BLaER1 treated with 17β-estradiol and CSF1 and Interleukin-3, amounts not matched to agents 10 nM and 100 nM (cell line): Measurements from ENCODE around the gene ZNF778.
"Not testable (repeated sequence)": the region's sequence is repeated elsewhere in the genome, so short reads cannot be mapped to it uniquely, and the experiment has no call there.

Source experiments
- H3K27ac ChIP-seq, 11 experiments: shearing (Covaris generic); formaldehyde crosslinking; 2 replicates each; pipeline ENCODE4 v1.8.1; 2022
- H3K27me3 ChIP-seq, 11 experiments: shearing (Covaris generic); formaldehyde crosslinking; 2 replicates each; pipeline ENCODE4 v1.8.1; 2022
- H3K36me3 ChIP-seq, 11 experiments: shearing (Covaris generic); formaldehyde crosslinking; 2 replicates each; pipeline ENCODE4 v1.8.1; 2022
- H3K4me1 ChIP-seq, 10 experiments: shearing (Covaris generic); formaldehyde crosslinking; 2 replicates each; pipeline ENCODE4 v1.8.1; 2022
- H3K4me2 ChIP-seq, 11 experiments: shearing (Covaris generic); formaldehyde crosslinking; 2 replicates each; pipeline ENCODE4 v1.8.1; 2022
- H3K4me3 ChIP-seq, 10 experiments: shearing (Covaris generic); formaldehyde crosslinking; 2 replicates each; pipeline ENCODE4 v1.8.1; 2022
- H3K9ac ChIP-seq, 11 experiments: shearing (Covaris generic); formaldehyde crosslinking; 2 replicates each; pipeline ENCODE4 v1.8.1; 2022
- H3K9me3 ChIP-seq, 11 experiments: shearing (Covaris generic); formaldehyde crosslinking; replicated peaks in 1 of 11; 2 replicates each; pipeline ENCODE4 v1.8.1; 2022
- H4K20me1 ChIP-seq, 11 experiments: shearing (Covaris generic); formaldehyde crosslinking; 2 replicates each; pipeline ENCODE4 v1.8.1; 2022
- Cebpa-rat ChIP-seq, 11 experiments: shearing (Covaris generic); IDR thresholded peaks; 2 replicates each; pipeline ENCODE4 v1.8.1; 2022

Gene ZNF778

GRCh38 chr16:89253548-89254287, 36.2 kb downstream of the ZNF778 start:
- peaks cover 0 to 16% (median 0%) of the 10 kb centered on the region in 11 experiments; a peak in 6 of 22 replicates for H4K20me1 ChIP-seq
- peak overlapping the region in 5 of 11 experiments; percentile 72 to 81 (median 76); a peak in 9 of 22 replicates for H3K27ac ChIP-seq
- peaks cover 23 to 34% (median 28%) of the 10 kb centered on the region in 11 experiments for H3K27me3 ChIP-seq
- no peak overlapping the region for H3K4me3 ChIP-seq
- peaks cover 20 to 43% (median 28%) of the 10 kb centered on the region in 11 experiments for H3K9me3 ChIP-seq
- H3K4me2 ChIP-seq: peak overlapping the region; percentile 36 to 90 (median 75); a peak in 21 of 22 replicates
- no peak for TF ChIP-seq Cebpa-rat (IDR thresholded peaks at IDR 0.05)
- peaks cover 0 to 7% (median 0%) of the 10 kb centered on the region in 11 experiments; a peak in 2 of 22 replicates for H3K36me3 ChIP-seq
- H3K9ac ChIP-seq: no peak overlapping the region
- peaks cover 37 to 47% (median 43%) of the 10 kb centered on the region in 10 experiments for H3K4me1 ChIP-seq

DNA sequence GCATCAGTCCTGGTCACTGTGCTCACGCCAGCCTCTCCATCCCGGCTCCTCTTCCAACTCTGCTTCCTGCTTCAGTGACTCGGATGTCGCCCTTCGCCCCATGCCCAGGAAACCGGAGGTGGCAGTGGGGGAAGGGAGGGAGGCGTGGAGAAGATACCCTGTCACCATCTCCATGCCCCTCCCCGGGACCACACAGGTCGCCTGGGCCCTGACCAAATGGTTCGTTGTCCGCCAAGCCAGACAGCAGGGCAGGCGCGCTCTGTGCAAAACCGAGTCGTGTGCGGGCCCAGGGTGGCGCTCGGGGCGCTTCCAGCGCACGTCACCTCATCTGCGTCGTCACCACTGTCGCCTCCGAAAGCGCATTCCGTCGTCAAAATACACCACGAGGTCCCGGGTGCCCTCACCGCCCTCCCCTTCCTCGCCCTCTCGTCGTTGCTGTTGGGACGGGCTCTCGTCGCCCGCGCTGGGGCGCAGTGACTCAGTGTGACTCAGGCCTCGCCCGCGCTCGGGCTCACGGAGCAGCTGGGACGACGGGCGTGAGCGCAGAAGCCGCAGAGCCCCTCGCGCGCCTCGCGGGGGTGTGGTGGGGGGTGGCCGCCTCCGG, 39.2 kb downstream of the ZNF778 start:
- no peak for TF ChIP-seq Cebpa-rat (IDR thresholded peaks at IDR 0.05)
- peak overlapping the region; percentile 14 to 73 (median 61); a peak in 19 of 22 replicates for H3K9ac ChIP-seq
- peaks cover 33 to 44% (median 39%) of the 10 kb centered on the region in 11 experiments for H3K27me3 ChIP-seq
- H3K4me2 ChIP-seq: peak overlapping the region; percentile 77 to 98 (median 88)
- H3K27ac ChIP-seq: peak overlapping the region in 5 of 11 experiments; percentile 38 to 55 (median 45); a peak in 8 of 22 replicates
- peaks cover 0 to 18% (median 4%) of the 10 kb centered on the region in 11 experiments; a peak in 7 of 22 replicates for H4K20me1 ChIP-seq
- peaks cover 0 to 20% (median 6%) of the 10 kb centered on the region in 11 experiments; a peak in 14 of 22 replicates for H3K9me3 ChIP-seq
- H3K4me3 ChIP-seq: peak overlapping the region; percentile 40 to 66 (median 54)
- H3K4me1 ChIP-seq: peaks cover 43 to 54% (median 51%) of the 10 kb centered on the region in 10 experiments
- H3K36me3 ChIP-seq: no peaks in the 10 kb centered on the region

GRCh38 chr16:89257281-89257731, 39.8 kb downstream of the ZNF778 start:
- H3K9ac ChIP-seq: peak overlapping the region; percentile 14 to 73 (median 61); a peak in 21 of 22 replicates
- peak overlapping the region; percentile 77 to 98 (median 88) for H3K4me2 ChIP-seq
- H3K27me3 ChIP-seq: peaks cover 33 to 44% (median 39%) of the 10 kb centered on the region in 11 experiments
- H4K20me1 ChIP-seq: peaks cover 0 to 23% (median 7%) of the 10 kb centered on the region in 11 experiments; a peak in 11 of 22 replicates
- H3K4me1 ChIP-seq: peaks cover 48 to 60% (median 57%) of the 10 kb centered on the region in 10 experiments
- peak overlapping the region; percentile 40 to 66 (median 54) for H3K4me3 ChIP-seq
- peaks cover 0 to 22% (median 6%) of the 10 kb centered on the region in 11 experiments; a peak in 17 of 22 replicates for H3K9me3 ChIP-seq
- H3K27ac ChIP-seq: peak overlapping the region in 6 of 11 experiments; percentile 2 to 55 (median 44); a peak in 10 of 22 replicates
- peaks cover 0 to 2% (median 0%) of the 10 kb centered on the region in 11 experiments; a peak in 2 of 22 replicates for H3K36me3 ChIP-seq
- TF ChIP-seq Cebpa-rat (IDR thresholded peaks at IDR 0.05): no peak

- TF ChIP-seq Cebpa-rat (IDR thresholded peaks at IDR 0.05): no peak
- H3K27me3 ChIP-seq: peaks cover 33 to 44% (median 39%) of the 10 kb centered on the region in 11 experiments
- H4K20me1 ChIP-seq: peaks cover 0 to 25% (median 7%) of the 10 kb centered on the region in 11 experiments; a peak in 11 of 22 replicates
- peaks cover 3 to 28% (median 10%) of the 10 kb centered on the region in 11 experiments for H3K9me3 ChIP-seq
- H3K36me3 ChIP-seq: peaks cover 0 to 8% (median 2%) of the 10 kb centered on the region in 11 experiments; a peak in 6 of 22 replicates
- peak overlapping the region; percentile 14 to 73 (median 61); a peak in 19 of 22 replicates for H3K9ac ChIP-seq
- H3K4me2 ChIP-seq: peak overlapping the region; percentile 77 to 98 (median 88)
- peaks cover 49 to 66% (median 61%) of the 10 kb centered on the region in 10 experiments for H3K4me1 ChIP-seq
- H3K4me3 ChIP-seq: peak overlapping the region; percentile 40 to 66 (median 54); a peak in 19 of 20 replicates
- H3K27ac ChIP-seq: peak overlapping the region in 2 of 11 experiments; percentile 38 to 55; a peak in 3 of 22 replicates
Observed at GRCh38 chr16:89257757-89258465, 40.4 kb downstream of the ZNF778 start.

- H3K4me2 ChIP-seq, H3K9ac ChIP-seq, H3K4me3 ChIP-seq, H3K27ac ChIP-seq: not testable (repeated sequence)
- peaks cover 0 to 28% (median 7%) of the 10 kb centered on the region in 11 experiments; a peak in 14 of 22 replicates for H4K20me1 ChIP-seq
- H3K27me3 ChIP-seq: peaks cover 33 to 44% (median 39%) of the 10 kb centered on the region in 11 experiments
- H3K36me3 ChIP-seq: peaks cover 3 to 23% (median 18%) of the 10 kb centered on the region in 11 experiments; a peak in 21 of 22 replicates
- H3K4me1 ChIP-seq: peaks cover 37 to 52% (median 47%) of the 10 kb centered on the region in 10 experiments
- H3K9me3 ChIP-seq: peaks cover 17 to 48% (median 30%) of the 10 kb centered on the region in 11 experiments
Observed at GRCh38 chr16:89259901-89260300, 42.4 kb downstream of the ZNF778 start.

- Histone ChIP-seq H3K4me1 (peaks cover 23 to 43% (median 28%) of the 10 kb centered on the region in 10 experiments), H4K20me1 (peaks cover 6 to 48% (median 23%) of the 10 kb centered on the region in 11 experiments; a peak in 20 of 22 replicates), H3K36me3 (peaks cover 23 to 43% (median 38%) of the 10 kb centered on the region in 11 experiments), H3K27ac (peak overlapping the region in 7 of 11 experiments; percentile 3 to 46 (median 28); a peak in 12 of 22 replicates), H3K4me2 (peak overlapping the region; percentile 52 to 86 (median 69)), H3K9ac (peak overlapping the region; percentile 10 to 70 (median 47); a peak in 18 of 22 replicates), H3K4me3 (peak overlapping the region in 3 of 10 experiments; percentile 0 to 16 (median 8); a peak in 4 of 20 replicates), H3K9me3 (peaks cover 17 to 51% (median 34%) of the 10 kb centered on the region in 11 experiments), H3K27me3 (peaks cover 26 to 33% (median 27%) of the 10 kb centered on the region in 11 experiments)
- no peak for TF ChIP-seq Cebpa-rat (IDR thresholded peaks at IDR 0.05)
Observed at GRCh38 chr16:89261691-89262563, 44.4 kb downstream of the ZNF778 start.
